Kidney epithelial cell (primary cell): ENCODE measurements around the gene MOCS2. TPM values are rescaled to one million over a fixed set of nuclear protein-coding genes. Genes with fewer than 3 reads are reported as not detected.

Source experiments
- DNase-seq: peaks from one replicate; pipeline ENCODE4 v3.0.0-alpha.2; 2010; ENCODE audit warnings: low read depth
- H3K27me3 ChIP-seq: 2 replicates; pipeline ENCODE4 v1.6.0; 2011; ENCODE audit warnings: low read length; ENCODE audit not compliant: control insufficient read depth, insufficient read depth
- H3K36me3 ChIP-seq: 2 replicates; pipeline ENCODE4 v1.5.1; 2011; ENCODE audit warnings: low read length; ENCODE audit not compliant: control insufficient read depth, insufficient read depth
- H3K4me3 ChIP-seq: 2 replicates; pipeline ENCODE4 v1.5.1; 2011; ENCODE audit warnings: low read depth, mild to moderate bottlenecking, control low read depth, low read length
- total RNA-seq: library from RNA; depleted of rRNA; stranded (reverse); fragments of >200 nt; gene quantifications from 2 replicates; pipeline ENCODE4 v1.2.3, GENCODE V29; 2015
- TF ChIP-seq, protein P1 (sequence below): IDR thresholded peaks from 2 replicates; pipeline ENCODE4 v1.5.1; 2011; ENCODE audit warnings: mild to moderate bottlenecking, moderate library complexity, low read length, control low read depth, inconsistent platforms; ENCODE audit not compliant: insufficient read depth, poor library complexity, severe bottlenecking

Gene MOCS2
- total RNA-seq, 1 donor from 2014 or later: 32.0 TPM

DNA sequence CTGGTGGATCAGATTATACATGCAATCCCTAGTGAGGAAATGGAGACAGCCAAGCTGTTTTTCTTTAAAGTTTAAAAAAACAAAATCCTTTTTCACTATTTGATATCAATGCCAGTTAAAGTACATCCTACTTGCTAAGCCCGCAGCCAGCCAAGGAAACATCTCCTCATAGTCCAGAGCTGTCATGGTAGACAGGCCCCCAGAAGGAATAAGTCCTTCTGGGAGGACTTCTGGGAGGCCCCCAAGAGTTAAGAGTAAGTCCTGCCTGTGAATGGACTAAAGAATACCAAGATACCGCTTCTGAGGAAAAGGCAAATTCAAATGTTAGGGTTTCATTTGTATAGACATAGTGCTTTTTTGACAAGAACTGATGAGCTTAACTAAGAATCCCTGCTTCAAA is 38.3 kb downstream of the MOCS2 start:
- Histone ChIP-seq H3K27me3 (no peaks in the 10 kb centered on the region), H3K4me3 (no peak overlapping the region), H3K36me3 (peaks cover 7% of the 10 kb centered on the region)
- no peak for DNase-seq
- TF ChIP-seq, protein P1, sequence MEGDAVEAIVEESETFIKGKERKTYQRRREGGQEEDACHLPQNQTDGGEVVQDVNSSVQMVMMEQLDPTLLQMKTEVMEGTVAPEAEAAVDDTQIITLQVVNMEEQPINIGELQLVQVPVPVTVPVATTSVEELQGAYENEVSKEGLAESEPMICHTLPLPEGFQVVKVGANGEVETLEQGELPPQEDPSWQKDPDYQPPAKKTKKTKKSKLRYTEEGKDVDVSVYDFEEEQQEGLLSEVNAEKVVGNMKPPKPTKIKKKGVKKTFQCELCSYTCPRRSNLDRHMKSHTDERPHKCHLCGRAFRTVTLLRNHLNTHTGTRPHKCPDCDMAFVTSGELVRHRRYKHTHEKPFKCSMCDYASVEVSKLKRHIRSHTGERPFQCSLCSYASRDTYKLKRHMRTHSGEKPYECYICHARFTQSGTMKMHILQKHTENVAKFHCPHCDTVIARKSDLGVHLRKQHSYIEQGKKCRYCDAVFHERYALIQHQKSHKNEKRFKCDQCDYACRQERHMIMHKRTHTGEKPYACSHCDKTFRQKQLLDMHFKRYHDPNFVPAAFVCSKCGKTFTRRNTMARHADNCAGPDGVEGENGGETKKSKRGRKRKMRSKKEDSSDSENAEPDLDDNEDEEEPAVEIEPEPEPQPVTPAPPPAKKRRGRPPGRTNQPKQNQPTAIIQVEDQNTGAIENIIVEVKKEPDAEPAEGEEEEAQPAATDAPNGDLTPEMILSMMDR: no peak

DNA sequence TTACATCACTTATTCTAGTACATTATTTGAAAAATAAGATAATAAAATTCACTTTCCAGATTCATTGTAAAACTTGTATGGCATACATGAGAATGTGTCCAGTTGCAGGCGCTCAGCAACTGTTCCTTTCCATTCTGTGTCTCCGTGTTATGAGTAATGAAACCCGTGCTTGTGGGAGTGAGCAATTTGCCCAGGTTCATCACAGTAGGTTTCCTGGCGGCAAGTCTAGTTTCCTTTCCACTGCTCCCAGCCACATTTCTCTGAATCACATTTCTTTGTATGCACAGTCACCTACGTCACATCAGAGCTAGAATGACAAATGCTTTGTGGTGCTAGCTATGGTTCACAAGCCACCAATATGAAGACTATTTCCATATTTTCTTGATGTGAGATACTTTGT is 39.9 kb downstream of the MOCS2 start:
- DNase-seq: peak; percentile 44
- Histone ChIP-seq H3K4me3 (no peak overlapping the region), H3K36me3 (peaks cover 2% of the 10 kb centered on the region), H3K27me3 (no peaks in the 10 kb centered on the region)
- TF ChIP-seq, protein P1: no peak

DNA sequence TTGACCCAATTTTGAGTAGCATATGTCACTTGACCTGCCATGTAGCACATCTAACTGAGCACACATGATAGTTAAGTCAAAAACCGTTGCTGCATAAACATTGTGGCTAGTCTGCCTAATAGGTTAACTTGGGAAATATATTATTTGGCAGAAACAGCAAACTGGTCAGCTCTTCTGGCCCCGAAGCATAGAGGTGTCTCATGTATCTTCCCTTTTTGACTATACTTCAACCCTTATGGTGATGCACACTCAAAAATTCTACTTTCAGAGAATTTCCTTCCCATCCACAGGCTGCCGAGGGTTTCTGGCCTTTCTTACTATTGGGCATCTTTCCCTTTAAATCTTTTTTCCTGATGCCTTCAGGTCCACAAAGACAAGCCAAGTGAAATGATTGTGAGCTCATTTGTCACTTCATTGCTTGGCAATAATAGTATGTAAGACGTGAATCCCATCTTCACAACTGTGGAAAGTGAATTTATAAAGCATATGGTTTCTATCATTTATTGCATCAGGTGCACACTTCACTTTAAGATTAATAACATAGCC is 41.2 kb downstream of the MOCS2 start:
- Histone ChIP-seq H3K27me3 (no peaks in the 10 kb centered on the region), H3K36me3 (peaks cover 1% of the 10 kb centered on the region), H3K4me3 (no peak overlapping the region)
- TF ChIP-seq, protein P1: no peak
- no peak for DNase-seq

DNA sequence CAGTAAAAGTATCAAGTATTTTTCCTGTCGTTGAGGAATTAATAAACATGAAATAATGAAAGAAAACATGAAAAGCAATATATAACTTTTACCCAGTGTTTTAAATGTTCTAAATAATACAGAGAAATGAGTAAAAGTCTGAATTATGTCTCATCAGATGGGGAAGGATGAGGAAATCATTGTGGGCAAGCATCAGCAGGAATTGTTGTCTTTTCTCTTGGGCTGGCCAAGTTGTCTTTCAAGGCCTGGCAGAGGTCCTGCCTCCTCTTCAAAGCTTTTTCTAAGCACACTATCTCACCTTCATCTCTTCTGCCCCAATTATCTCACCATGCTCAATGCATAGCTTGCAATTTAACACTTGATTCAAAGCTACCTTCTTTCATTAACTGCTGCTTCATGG is 41.9 kb downstream of the MOCS2 start:
- Histone ChIP-seq H3K36me3 (no peaks in the 10 kb centered on the region), H3K27me3 (no peaks in the 10 kb centered on the region), H3K4me3 (no peak overlapping the region)
- TF ChIP-seq, protein P1: no peak
- DNase-seq: no peak

DNA sequence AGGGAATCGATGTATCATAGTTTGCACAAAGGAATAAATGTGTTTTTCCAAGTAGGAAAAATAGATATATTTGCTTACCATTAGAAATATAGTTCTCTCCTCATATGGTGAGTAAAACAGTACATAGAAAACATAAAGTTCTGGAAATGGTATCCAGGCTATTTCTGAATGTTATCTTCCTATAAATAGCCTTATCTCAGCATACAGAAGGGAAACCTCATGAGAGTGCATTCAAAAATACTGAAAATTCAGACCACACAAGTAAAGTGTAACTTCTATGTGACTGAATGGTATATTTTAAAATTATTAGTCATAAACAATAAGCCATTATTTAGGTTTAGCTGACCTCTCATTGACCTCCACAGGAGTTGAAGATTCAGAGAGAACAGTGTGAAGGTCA is 43.5 kb downstream of the MOCS2 start:
- no peak overlapping the region for H3K4me3 ChIP-seq
- TF ChIP-seq, protein P1: no peak
- H3K27me3 ChIP-seq: no peaks in the 10 kb centered on the region
- H3K36me3 ChIP-seq: no peaks in the 10 kb centered on the region
- no peak for DNase-seq

DNA sequence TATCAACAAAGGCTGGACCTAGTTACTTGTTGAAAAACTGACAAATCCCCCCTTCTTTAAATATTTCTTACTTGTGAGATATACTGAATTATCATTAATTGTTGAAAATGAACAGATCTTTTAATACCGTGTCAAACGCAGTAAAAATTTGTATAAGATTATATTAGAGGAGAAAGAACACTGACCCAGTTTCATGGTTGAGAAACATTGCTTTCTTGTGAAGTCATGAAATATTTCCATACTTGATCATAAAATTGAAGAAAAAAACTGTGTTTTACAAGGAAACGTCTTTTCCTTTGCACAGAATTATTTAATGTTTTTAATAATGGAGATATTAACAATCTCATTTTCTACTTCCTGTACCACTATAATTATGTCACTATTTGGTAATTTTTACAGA is 45.8 kb downstream of the MOCS2 start:
- TF ChIP-seq, protein P1: no peak
- no peak for DNase-seq
- Histone ChIP-seq H3K36me3 (no peaks in the 10 kb centered on the region), H3K4me3 (no peak overlapping the region), H3K27me3 (no peaks in the 10 kb centered on the region)
